ENCODE results near the gene RNF145.
"Not testable (repeated sequence)": the region's sequence is repeated elsewhere in the genome, so short reads cannot be mapped to it uniquely, and the experiment has no call there.

The RNF145 gene

DNA sequence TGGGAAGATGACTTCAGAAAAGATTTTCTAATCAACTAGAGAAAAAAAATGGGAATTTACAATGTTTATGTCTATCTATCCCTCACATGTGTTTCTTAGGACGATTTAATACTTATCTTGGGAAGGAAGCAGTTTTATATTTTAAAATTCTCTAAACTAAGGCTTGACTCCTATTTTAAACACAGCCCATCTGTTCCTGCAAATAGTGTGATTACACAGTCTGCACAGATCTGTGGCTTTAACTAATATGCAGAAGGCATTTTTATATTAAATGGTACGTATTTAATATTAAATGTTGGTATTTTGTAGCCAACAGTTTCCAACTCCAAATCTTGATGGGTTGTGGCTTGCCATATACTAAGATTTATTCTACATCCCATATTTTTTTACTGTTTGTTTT is 56.5 kb downstream of the RNF145 start:
- DNase-seq: no peak

DNA sequence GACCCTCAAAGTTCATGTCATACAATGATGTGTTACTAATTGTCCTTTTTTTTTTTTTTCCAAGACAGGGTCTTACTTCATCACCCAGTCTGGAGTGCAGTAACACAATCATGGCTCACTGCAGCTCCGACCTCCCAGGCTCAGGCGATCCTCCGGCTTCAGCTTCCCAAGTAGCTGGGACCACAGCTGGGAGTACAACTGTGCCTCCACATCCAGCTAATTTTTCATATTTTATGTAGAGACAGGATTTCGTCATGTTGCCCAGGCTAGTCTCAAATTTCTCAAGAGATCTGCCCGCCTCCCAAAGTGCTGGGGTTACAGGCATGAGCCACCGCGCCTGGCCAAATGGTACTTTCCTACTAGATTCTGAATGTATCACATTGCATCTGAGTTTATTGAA is 60.3 kb downstream of the RNF145 start:
- DNase-seq: no peak

DNA sequence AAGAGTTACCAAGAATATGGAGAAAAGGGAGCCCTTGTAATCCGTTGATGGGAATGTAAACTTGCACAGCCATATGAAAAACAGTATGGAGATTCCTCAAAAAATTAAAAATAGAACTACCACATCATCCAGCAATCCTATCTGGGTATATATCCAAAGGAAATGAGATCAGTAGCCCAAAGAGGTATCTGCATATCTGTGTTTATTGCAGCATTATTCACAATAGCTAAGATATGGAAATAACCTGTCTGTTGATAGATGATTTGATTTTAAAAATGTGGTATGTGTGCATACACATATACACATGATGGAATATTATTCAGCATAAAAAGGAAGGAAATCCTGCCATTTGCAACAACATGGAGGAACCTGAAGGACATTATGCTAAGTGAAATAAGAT is 61.4 kb downstream of the RNF145 start:
- DNase-seq: no peak

DNA sequence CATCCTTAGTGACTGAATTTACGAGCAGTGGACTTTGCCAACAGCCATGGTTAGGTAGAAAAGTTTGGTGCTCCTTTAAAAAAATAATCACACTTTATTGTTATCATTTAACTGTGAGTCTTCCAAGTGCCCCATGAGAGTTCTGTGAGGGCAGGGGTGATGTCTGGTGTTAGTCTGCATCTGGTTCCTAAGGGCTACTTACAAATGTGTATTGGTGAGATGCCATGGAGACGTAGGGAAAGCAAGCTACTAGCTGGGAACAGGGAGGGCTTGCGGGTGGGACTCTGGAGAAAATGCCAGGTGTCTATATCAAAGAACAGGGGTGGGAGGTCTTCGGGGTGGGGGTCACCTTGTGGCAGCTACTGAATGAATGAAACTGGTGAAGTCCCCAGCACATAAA is 62.5 kb downstream of the RNF145 start:
- DNase-seq: no peak

DNA sequence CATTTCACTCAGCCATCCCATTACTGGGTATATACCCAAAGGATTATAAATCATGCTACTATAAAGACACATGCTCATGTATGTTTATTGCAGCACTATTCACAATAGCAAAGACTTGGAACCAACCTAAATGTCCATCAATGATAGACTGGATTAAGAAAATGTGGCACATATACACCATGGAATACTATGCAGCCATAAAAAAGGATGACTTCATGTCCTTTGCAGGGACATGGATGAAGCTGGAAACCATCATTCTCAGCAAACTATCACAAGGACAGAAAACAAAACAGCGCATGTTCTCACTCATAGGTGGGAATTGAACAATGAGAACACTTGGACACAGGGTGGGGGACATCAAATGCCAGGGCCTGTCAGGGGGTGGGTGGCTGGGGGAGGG is 64.2 kb downstream of the RNF145 start:
- DNase-seq: not testable (repeated sequence)

DNA sequence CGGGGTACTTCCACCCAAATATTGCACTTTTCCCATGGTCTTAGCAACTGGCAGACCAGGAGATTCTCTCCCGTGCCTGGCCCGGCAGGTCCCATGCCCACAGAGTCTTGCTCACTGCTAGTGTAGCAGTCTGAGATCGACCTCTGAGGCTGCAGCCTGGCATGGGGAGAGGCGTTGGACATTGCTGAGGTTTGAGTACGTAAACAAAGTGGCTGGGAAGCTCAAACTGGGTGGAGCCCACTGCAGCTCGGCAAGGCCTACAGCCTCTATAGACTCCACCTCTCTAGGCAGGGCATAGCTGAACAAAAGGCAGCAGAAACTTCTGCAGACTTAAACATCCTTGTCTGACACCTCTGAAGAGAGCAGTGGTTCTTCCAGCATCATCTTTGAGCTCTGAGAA is 69.6 kb downstream of the RNF145 start:
- DNase-seq: no peak

DNA sequence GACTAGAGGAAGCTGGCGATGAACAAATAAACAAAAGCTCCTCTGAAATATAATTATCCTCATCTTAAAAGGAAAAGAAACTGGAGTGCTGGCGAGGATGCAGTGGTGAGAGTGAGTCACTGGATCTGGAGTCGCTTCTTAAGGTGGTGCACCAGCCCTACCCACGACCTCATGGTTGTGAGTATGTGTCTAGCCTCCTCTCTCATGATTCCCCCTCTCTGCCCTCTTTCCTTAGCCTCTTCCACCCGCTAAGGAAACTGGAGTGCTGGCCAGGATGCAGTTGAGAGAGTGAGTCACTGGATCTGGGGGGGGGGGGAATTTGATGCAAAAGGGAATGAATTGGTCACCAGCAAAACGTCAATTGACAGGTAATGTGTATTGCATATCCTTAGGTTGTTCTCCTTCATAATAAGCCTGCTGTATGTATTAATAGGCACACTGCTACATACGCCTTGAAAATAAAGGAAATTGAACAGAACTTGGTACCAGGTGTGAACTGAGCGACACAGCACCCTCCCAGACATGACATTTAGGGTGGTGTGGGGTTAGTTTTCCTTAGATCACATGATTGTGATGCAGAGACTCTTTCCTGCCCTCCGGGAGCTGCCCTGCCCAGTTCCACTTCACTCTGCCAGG is 73.3 kb downstream of the RNF145 start:
- no peak for DNase-seq

DNA sequence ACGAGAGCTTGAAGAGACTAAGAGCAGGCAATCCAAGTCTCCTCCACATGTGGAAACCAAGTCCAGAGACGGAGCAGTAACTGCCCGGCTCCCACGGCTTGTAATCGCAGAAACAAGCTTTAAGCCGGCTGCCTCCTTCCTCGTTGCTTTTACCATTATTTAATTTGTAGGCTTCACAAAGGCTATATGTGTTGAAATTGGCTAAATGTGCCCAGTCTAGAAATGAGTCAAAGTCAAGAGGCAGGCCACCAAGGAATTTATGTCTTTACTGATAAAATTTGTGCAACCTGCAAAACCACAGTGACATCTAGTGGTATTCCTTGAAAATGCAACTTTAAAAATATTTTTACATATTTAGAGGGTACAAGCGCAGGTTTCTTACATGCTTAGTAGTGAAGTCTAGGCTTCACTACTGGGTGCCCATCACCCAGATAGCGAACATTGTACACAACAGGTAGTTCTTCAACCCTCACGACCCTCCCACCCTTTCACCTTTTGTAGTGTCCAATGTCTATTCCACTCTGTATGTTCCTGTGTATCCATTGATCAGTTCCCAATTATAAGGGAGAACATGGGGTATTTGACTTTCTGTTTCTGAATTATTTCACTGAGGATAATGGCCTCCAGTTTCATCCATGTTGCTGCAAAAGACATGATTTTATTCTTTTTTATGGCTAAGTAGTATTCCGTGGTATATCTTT is 76.2 kb downstream of the RNF145 start:
- no peak for DNase-seq

DNA sequence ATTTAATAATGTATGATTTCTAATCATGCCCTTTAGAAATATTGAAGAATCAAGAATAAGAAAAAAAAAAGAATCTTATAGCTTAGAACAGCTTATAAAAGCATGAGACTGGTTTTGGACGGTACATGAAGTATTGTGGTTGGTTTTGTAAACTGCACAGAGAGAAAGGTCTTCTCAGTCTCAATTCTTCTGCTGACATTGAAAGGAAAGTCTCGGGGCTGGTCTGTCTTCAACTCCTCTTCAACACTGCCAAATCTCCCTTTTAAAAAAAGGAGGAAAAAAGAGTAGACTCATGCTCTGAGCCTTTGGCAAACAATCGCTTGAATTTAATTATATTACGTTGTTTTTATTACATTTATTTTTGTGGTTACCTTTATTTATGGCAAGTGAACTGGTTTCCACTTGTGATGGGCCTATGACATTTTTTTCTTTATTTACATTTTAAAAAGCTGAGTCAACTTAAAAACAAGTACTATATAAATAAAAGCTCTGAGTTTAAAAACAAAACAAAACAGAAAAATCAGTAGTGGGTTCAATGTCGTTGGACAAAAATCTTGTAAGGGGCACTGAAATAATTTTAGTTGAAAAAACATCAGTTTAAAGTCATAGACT is 76.8 kb downstream of the RNF145 start:
- no peak for DNase-seq

DNA sequence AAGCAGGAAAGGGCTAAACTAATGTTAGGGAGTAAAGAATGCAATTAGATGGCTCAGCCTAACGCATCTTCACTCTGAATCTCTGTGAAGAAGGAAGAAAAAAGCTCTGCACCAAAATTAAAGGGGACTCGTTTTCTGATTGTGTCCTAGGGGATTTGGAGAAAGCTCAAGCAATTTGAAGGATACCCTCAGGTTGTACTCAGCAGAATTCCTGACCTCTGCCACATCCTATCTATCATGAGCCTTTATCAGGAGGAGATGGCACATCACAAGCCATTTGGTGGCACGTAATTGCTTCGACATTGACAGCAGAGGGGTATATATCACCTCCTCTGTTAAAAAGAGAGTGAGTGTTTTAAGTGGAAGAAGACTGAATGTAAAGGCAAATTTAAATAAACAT is 77.4 kb downstream of the RNF145 start:
- DNase-seq: no peak

DNA sequence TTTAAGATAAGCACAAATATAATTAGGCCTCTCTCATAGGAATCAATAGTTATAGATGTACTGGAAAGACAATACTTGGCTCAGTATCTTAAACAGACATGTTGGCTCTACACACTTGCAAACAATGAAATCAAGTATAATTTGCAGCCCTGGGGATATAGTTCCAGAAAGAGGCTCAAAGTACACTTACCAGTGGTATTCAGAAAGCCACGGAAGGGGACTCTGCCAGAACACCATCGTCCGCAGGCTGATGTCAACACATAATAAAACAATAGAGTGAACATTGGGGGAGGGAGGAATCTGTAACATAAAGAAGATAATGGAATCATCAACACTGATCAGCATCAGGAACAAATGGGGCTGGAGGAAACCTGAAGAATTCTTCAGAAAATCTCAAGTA is 78.5 kb downstream of the RNF145 start:
- DNase-seq: no peak

DNA sequence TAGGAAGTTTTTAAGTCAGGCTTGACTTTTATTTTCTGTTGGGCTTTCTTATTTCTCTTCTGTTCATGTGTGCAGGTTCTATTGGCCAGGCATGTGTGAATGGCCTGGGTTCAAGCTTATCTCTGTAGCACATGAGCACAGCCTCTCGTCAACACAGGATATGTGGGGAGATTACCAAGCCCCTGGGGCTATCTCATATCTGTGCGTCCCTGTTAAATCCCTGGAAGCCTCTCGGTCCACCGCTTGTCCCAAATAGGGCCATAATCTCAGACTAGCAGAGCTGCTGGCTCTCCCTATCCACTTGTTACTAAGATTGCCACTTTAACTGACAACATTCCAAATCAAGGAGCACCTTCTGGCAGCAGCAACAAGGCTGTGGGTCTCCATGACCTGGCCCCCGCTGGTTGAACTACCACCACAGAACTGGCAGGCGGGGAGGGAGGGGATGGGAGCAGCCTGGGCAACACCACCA is 81.2 kb downstream of the RNF145 start:
- DNase-seq: no peak

DNA sequence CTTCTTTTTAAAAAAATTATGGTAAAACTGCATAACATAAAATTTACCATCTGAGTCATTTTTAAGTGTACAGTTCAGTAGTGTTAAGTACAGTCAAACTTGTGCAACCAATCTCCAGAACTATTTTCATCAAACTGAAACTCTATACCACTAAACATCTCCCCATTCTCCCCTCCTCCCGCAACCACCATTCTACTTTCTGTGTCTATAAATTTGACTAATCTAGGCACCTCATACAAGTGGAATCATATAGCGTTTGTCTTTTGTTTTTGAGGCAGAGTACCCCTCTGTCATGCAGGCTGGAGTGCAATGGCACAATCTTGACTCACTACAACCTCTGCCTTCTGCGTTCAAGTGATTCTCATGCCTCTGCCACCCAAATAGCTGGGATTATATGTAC is 85.7 kb downstream of the RNF145 start:
- no peak for DNase-seq

DNA sequence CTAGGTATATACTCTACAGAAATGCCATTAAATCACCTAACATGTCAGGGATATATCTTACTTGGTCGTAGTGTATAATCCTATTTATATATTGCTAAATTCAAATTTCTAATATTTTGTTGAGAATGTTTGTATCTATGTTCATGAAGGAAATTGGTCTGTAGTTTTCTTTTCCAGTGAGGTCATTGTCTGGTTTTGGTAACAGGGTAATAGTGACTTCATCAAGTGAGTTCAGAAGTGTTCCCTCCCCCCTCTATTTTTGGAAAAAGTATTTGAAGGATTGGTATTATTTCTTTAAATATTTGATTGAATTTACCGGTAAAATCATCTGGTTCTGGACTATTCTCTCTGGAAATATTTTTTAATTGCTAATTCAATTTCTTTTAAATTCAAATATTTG is 86.2 kb downstream of the RNF145 start:
- no peak for DNase-seq

DNA sequence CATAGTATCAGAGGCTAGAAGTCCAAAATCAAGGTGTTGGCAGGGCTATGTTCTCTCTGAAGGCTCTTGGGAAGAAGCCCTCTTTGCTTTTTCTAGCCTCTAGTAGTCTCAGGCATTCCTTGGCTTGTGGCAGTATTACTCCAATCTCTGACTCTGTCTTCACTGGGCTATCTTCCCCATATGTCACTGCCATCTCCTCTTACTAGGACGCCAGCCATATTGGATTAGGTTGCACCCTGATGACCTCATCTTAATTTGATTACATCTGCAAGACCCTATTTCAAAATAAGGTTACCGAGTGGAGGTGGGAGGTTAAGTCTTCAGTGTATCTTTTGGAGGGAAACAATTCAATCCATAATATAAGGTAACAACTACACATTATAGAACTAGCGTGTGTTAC is 88.3 kb downstream of the RNF145 start:
- DNase-seq: no peak

DNA sequence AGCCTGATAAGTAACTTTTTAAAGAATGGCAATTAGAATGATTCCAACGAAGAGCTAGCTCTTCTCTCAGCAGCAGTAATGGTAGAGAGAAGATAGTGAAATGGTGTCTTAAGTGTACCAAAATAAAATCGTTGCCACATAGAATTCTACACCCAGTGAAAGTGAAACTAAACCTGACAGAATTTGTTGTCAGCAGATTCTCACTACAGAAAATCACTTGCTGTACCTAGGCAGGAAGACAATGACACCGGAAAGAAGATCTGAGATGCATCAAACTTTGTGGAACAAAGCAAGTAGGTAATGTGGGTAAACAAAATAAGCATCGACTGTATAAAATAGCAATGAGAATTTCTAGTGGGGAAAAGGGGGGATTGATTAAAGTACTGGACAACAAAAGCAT is 88.9 kb downstream of the RNF145 start:
- no peak for DNase-seq

DNA sequence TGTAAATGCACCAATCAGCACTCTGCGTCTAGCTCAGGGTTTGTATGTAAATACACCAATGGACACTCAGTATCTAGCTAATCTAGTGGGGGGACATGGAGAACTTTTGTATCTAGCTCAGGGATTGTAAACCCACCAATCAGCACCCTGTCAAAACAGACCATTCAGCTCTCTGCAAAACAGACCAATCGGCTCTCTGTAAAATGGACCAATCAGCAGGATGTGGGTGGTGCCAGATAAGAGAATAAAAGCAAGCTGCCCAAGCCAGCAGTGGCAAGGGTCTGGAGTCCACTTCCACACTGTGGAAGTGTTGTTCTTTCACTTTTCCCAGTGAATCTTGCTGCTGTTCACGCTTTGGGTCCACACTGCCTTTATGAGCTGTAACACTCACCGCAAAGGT is 89.5 kb downstream of the RNF145 start:
- DNase-seq: not testable (repeated sequence)

DNA sequence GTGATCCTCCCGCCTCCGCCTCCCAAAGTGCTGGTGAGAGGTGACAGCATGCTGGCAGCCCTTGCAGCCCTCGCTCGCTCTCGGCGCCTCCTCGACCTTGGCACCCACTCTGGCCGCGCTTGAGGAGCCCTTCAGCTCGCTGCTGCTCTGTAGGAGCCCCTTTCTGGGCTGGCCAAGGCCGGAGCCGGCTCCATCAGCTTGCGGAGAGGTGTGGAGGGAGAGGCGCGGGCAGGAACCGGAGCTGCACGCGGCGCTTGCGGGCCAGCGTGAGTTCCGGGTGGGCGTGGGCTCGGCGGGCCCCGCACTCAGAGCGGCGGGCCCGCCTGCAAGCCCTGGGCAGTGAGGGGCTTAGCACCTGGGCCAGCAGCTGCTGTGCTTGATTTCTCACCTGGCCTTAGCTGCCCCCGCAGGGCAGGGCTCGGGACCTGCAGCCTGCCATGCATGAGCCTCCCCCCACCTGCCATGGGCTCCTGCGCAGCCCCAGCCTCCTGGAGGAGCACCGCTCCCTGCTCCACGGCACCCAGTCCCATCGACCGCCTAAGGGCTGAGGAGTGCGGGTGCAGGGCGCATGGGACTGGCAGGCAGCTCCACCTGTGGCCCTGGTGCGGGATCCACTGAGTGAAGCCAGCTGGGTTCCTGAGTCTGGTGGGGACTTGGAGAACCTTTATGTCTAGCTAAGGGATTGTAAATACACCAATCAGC is 90.2 kb downstream of the RNF145 start:
- DNase-seq: not testable (repeated sequence)

DNA sequence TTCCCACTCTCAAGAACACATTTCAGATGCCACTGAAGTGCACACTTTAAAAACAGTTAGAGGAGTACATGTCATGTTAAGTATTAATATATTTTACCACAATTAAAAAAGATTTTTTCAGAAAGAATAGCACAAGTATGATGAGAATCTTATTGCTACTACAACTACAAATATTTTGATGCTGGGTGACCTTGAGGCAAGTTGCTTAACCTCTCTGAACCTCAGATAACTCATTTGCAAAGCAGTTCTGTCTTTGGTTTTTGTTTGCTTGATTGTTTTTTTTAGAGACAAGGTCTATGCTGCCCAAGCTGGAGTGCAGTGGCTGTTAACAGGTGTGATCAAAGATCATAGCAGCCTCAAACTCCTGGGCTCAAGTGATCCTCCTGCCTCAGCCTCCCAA is 95.9 kb downstream of the RNF145 start:
- no peak for DNase-seq

DNA sequence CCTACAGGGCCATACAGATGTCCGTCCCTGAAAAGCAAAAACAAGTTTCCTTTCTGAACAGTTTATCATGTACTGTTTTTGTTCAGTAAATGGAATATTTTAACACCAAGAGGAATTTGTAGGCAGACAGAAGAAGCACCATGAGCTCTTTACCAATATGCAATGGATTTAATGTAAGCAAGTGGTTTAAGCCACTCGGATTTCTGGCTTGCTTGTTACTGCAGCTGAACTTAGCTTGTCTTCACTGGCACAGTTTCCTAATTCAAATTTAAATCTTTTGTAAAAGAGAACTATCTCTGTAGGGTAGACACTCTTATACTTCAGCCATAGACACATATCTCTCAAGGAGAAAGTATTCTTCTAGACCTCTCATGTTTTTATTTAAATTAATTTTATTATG is 96.9 kb downstream of the RNF145 start:
- DNase-seq: no peak
